NCI-H1436 treated with DMSO at 0.1 percent for 48 hours (cell line): ENCODE data around the gene FAM53A.
"Not testable (repeated sequence)": the region's sequence is repeated elsewhere in the genome, so short reads cannot be mapped to it uniquely, and the experiment has no call there.

Experiments
- DNase-seq: peaks from one replicate; lab custom pipeline; 2025; lab: John Stamatoyannopoulos, UW

Gene FAM53A

DNA sequence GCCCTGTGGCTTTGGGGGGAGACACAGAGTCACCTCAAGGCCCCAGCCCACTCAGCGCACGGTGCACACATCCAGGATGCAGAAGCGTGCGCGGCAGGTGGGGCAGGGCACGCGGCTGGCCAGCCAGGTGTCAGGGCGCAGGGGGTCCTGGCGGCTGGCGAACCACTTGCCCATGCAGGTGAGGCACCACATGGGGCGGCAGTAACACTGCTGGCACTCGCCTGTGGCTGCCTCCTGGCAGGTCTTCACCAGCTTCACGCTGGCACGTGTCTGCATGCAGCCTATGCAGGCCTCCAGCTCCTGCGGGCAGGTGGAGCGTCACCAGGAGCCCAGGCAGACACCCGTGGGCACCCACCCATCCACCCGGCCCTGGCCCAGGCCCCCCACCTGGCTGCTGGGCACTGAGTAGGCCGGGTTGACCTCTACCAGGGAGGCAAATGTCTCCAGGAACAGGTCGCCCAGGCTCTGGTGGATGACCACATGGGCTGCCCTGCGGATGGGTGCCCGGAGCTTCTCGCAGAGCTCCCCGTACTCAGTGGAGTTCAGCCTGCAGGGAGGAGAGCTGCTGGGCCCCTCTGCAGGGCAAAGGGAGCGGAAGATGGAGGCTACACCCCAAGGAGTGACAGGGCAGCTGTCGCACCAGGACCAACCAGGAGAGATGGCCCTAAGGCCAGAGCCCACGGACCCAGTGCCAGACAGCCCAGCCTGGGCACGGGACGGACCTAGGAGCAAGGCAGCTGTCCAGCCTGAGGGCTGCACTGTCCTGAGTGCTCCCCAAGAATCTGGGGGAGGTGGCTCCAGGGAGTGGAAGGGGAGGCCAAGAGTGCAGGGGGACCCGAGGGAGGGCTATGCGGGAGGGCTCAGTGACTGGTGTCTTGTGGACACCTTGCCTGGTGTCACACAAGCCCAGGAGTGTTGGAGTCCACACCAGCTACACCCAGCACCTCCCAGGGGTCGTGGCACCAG lies 33.3 kb upstream of the FAM53A start:
- no peak for DNase-seq

- DNase-seq: no peak
Measured at GRCh38 chr4:1716065-1716945, 32.2 kb upstream of the FAM53A start.

DNA sequence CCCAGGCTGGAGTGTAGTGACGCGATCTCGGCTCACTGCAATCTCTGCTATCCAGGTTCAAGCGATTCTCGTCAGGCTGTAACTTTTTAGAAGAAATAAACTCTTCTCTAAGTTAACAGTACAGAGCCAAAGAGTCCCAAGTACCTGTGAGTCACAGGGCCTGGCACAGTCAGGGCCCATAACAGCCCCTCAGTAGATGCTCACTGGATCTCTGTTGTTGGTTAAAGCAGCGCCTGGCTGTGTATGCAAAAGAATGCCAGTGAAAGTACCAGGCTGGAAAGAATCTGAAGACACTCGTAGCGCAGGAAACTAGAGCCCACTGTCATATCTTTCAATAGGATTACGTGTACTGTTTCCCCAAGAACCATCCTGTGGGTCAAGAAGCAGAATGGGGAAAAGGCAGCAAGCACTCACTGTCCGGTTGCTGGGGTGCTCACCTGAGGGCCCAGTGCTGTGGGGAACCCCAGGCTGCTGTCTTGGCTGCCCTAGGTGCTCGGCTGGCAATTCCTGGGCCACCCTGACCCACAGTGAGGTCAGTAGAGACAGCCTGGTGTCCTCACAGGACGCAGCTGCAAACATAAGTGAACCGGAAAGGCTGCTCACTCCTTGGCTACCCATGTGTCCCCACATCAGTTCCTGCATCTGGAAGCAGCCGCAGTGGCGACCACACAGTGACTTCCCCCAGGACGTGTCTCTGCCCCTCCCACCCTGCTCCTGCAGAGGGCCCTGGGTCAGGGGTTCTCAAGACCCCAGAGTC lies 31.1 kb upstream of the FAM53A start:
- DNase-seq: no peak

DNA sequence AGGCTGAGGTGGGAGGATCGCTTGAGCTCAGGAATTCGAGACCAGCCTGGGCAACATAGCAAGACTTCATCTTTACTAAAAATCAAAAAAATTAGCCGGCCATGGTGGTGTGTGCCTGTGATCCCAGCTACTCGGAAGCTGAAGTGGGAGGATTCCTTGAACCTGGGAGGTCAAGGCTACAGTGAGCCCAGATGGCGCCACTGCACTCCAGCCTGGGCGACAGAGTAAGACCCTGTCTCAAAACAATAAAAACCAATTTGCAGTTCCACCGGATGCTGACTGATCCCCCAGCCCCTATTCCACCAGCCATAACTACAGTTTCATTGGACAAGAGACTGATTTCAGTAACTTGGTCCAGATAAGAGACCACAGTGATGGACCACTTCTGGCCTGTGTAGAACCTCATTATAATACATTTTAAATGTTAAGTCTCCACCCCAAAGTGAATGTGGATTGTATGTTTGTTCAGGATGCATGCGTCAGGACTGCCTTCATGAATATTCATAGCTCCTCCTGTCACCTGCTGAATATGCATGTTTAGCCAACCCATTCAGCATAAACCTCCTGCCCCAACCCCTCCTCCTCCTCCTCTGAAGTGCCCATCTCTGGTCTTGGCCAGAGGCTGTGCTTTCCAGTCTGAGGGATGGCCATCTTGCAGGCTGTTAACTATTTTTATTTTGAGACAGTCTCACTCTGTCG lies 30.3 kb upstream of the FAM53A start:
- DNase-seq: no peak

DNA sequence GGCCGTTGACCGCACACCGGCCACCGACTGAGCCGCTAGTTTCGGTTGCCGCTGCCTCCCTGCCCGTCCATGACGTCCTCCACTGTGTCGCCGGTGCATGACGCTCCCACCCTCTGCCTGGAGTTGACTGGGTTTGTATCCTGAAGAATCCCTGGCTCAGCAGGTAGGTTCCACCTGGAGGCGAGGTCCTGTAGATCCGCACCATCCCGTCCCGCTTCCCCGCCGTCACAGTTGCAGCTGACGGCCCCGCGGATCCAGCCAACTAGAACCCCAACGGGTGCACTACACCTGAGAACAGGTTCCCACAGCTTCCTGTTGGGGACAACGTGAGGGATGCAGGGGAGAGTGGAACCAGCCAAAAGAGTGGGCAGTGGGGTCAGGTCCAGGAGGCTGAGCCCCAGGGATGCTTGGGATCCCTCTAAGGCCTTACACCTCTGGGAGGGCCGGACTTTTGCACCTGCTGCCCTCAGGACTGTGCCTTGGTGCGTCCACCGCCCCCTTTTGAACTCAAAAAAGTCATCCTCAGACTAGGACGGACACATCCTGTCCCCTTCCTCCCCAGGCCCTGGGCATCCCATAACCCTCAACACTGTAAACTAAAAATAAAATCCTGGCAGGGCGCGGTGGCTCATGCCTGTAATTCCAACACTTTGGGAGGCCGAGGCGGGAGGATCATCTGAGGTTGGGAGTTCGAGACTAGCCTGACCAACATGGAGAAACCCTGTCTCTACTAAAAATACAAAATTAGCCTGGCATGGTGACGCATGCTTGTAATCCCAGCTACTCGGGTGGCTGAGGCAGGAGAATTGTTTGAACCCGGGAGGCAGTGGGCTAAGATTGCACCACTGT lies 29.1 kb upstream of the FAM53A start:
- no peak for DNase-seq

DNA sequence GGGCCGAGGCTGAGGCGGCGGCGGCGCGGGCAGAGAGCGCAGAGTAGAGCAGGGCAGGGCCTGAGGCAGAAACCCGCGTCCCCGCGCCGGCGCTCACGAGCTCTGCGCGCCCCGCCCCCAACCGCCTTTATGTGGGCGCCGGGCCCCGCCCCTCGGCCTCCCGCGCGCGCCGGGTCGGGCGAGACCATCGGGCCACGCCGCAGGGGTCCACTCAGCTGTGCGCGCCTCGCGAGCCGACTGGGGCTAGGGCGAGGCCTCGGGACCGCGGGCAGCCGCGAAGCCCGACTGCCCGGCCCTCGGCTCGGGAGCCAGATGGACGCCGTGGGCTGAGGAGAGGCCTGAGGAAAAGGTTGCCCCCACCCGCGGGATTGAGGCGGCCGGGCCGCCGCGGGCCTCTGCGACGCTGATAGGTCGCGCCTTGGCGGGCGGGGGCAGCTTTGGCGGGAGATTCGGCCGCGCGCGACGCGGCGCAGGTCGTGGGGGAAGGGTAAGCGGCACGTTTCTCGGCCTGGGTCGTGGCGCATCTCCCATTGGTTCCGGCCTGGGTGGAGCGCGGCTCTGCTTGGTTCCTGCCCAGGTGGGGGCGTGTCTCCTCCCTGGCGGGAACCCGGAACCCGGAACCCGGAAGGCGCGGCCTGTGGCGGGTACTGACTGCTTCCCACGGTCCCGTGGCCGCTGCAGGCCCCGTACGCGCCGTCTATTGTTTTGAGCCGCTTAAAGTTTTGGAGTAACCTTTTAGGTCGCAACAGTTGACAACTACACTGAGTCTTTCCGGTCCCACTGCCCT lies 28.3 kb upstream of the FAM53A start, which contains the start of gene SLBP:
Gene SLBP, minus strand, starts transcription at position 104 of the 787 bp plus-strand sequence. CDS start 131 bp downstream, outside the sequence.
- DNase-seq: peak; percentile 71

DNA sequence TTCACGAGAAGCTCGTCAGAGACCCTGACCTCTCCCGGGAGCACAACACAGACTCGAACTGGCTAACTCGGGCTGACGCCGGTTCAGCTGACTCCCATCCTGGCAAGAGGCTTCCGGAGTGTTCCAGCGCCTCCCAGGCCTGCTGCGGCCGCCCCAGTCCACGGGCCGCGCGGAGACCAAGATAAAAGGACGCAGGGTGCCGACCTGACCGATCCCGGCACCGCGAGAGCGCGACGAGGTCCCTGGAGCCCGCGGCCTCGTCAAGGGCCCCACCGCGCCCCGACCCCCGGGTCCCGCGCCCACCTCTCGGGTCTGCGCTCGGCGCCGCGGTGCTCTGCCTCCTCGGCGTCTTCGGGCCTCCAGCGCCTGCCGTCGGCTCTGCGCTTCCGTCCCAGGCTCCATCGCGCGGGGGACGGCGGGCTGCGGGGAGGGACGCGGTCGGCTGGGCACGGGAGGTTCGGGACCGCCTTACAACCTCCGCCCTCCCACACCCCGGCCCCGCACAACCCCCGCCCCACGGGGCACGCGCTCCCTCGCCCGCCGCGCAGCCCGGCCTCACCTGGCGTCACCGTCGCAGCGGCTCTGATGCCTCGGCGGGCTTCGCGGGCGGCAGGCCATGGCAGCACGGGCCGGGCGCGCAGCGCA lies 27.6 kb upstream of the FAM53A start:
- no peak for DNase-seq

DNA sequence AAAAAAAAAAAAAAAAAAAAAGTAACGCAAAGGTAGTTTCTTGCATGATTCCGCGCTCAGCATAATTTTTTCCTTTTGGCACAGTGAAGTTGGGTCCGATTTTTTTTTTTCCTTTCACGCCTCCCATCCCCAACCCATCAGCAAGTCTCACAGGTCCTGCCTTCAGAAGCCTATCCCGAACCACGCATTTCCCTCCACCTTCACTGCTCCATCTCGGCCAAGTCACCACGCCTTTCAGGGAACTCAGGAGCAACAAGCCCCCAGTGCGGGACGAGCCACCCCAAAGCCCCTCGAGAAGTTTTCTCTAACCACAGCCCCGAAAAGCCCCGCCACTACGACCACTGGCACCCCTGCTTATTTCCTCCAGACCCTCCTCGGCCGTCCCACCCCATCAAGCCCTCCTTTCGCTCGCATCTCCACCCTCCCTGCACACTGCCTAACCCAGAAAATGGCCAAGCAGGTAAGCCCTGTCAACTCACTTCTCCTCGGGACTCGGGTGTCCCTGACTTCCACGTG lies 27.0 kb upstream of the FAM53A start:
- DNase-seq: no peak

DNA sequence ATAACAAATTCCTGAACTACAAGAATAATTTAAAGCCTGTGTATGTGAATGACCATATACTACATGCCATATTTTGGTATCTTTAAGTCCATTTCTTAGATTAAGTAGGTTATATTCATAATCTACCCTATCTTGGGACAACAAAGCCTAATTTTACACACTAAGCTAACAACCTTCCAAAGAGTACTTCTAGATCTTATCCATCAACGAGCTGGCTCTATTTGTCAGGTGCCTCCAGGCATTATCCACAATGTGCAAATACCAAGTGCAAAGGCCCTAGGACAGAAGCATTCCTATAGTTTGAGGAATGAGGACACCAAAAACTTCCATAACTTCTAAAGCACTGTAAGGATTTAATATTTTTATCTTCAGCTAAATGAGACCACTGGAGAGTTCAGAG lies 24.5 kb upstream of the FAM53A start:
- no peak for DNase-seq

GRCh38 chr4:1706358-1706757 lies 22.2 kb upstream of the FAM53A start:
- DNase-seq: no peak

DNA sequence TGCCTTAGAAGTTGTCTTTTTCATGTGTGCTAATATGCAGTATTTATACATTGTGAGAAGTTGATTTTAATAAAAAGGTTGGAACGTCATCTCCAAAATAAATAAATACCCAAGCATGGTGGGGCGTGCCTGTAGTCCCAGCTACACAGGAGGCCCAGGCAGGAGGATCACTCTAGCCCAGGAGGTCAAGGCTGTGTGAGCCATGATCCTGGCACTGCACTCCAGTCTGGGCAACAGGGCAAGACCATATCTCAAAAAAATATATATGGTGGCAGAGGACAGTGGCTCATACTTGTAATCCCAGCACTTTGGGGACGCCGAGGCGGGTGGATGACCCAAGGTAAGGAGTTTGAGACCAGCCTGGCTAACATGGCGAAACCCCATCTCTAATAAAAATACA lies 21.6 kb upstream of the FAM53A start:
- no peak for DNase-seq

- DNase-seq: no peak
Measured at GRCh38 chr4:1703867-1704266, 19.8 kb upstream of the FAM53A start.

GRCh38 chr4:1701671-1702070 lies 17.6 kb upstream of the FAM53A start:
- DNase-seq: not testable (repeated sequence)

GRCh38 chr4:1695913-1696312 lies 11.8 kb upstream of the FAM53A start:
- DNase-seq: no peak

DNA sequence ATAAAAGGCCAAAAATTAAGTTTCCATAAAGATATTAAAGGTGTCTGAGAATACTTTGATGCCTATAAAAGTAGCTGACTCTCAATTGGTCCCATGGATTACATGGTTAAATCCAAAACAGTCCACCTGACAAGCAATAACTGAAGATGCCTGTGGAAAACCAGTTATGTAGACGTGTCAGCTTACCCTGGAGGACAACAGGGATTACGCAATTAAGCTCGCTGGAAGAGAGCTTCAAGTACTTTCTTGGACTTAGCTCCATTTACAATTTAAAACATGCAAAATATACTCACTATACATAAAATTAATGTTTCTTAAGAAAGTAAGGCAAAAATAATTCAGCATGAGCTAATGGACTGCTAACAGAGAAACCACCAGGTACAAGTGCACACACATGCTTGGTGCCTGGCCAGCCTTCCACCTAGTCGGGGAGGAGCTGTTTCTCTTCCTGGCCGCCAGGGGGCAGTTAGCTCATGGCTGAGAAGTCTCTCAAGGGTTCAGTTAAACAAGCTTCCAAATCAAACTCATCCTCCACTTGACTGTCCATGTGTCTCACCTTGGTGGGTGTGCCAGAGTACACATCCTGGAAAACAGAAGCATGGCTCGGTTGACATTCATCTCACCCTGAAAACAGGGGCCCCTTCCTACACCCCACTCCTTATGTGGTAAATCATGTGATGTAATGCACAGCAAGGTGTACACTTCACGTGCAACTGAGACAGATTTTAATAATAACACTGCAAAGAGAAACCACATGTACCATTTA lies 9.2 kb upstream of the FAM53A start:
- DNase-seq: no peak

GRCh38 chr4:1691737-1692373 lies 7.7 kb upstream of the FAM53A start:
- no peak for DNase-seq

DNA sequence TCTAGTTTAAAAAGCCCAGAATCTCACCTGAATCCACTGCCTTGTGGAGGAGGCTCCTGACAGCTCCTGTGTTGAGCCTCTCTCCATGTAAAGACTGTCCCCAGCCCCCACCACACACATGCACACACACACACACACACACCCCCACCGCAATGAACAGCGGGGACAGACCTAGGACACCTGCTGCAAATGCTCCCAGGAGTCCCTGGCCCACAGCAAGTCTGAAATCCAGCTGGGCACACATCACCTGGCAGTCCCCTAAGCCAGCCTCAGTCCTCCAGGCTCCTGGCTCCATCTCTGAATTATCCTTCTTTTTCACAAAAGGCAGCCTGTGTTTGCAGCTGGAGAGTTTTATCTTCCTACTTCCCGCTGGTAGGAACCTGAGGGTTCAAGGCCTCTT lies 6.6 kb upstream of the FAM53A start:
- DNase-seq: no peak
